ENCODE measurements around the gene SUMF1.
A peak's percentile ranks its signal among the peaks of the same experiment; 100 is the strongest.

- TF ChIP-seq RCOR1 (IDR thresholded peaks at IDR 0.05; ENCODE audit: insufficient replicate concordance, low read length) (no peak), FOS (IDR thresholded peaks at IDR 0.05; ENCODE audit: low read depth, low read length) (no peak), CTCF (conservative IDR thresholded peaks at IDR 0.05; ENCODE audit: low read depth, low read length) (no peak), CEBPB (IDR thresholded peaks at IDR 0.05; ENCODE audit: low read depth, low read length) (peak; percentile 45), MAFK (IDR thresholded peaks at IDR 0.05; ENCODE audit: low read depth, low read length) (no peak), POLR2A (IDR thresholded peaks at IDR 0.05; ENCODE audit: low read depth, low read length) (no peak), MAZ (IDR thresholded peaks at IDR 0.05; ENCODE audit: borderline replicate concordance, low read depth, low read length) (no peak), SMC3 (IDR thresholded peaks at IDR 0.05; ENCODE audit: low read depth, low read length) (no peak), MXI1 (IDR thresholded peaks at IDR 0.05; ENCODE audit: borderline replicate concordance, low read depth, low read length) (no peak), USF2 (IDR thresholded peaks at IDR 0.05; ENCODE audit: low read depth, low read length) (no peak), RAD21 (IDR thresholded peaks at IDR 0.05; ENCODE audit: low read length) (no peak), ELK1 (IDR thresholded peaks at IDR 0.05; ENCODE audit: borderline replicate concordance, low read depth, low read length) (no peak)
Observed at GRCh38 chr3:4323246-4324027, 143.6 kb downstream of the SUMF1 start.
